Neuron (in vitro differentiated cells): ENCODE data around the gene USF1.
"Not testable (repeated sequence)": the region's sequence is repeated elsewhere in the genome, so short reads cannot be mapped to it uniquely, and the experiment has no call there.

Experiments
- H2AFZ ChIP-seq: one replicate; pipeline ENCODE4 v1.6.1; 2013; ENCODE audit warnings: low read depth, mild to moderate bottlenecking, inconsistent platforms, low read length, moderate library complexity
- H3K27me3 ChIP-seq: one replicate; pipeline ENCODE4 v1.6.1; 2013; ENCODE audit warnings: low read length; ENCODE audit not compliant: insufficient read depth
- H3K36me3 ChIP-seq: one replicate; pipeline ENCODE4 v1.6.1; 2013; ENCODE audit warnings: low read length; ENCODE audit not compliant: insufficient read depth
- H3K4me1 ChIP-seq: one replicate; pipeline ENCODE4 v1.6.1; 2013; ENCODE audit warnings: low read length; ENCODE audit not compliant: insufficient read depth
- H3K4me3 ChIP-seq: 2 replicates; pipeline ENCODE4 v1.5.1; 2013; ENCODE audit warnings: mild to moderate bottlenecking, low read length, moderate library complexity
- H3K9me3 ChIP-seq: one replicate; pipeline ENCODE4 v1.6.1; 2013; ENCODE audit warnings: low read length

USF1 gene

GRCh38 chr1:161017756-161018630, 27.8 kb downstream of the USF1 start:
- H3K9me3 ChIP-seq: no peaks in the 10 kb centered on the region
- peaks cover 13% of the 10 kb centered on the region for H3K4me1 ChIP-seq
- no peak overlapping the region for H2AFZ ChIP-seq
- H3K4me3 ChIP-seq: no peak overlapping the region
- peaks cover 35% of the 10 kb centered on the region for H3K27me3 ChIP-seq
- no peaks in the 10 kb centered on the region for H3K36me3 ChIP-seq

DNA sequence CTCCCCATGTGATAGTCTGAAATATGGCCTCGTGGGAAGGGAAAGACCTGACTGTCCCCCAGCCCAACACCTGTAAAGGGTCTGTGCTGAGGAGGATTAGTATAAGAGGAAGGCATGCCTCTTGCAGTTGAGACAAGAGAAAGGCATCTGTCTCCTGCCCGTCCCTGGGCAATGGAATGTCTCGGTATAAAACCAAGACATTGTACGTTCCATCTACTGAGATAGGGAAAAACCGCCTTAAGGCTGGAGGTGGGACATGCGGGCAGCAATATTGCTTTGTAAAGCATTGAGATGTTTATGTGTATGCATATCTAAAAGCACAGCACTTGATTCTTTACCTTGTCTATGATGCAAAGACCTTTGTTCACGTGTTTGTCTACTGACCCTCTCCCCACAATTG, 28.6 kb downstream of the USF1 start:
- not testable (repeated sequence) for H2AFZ ChIP-seq, H3K4me3 ChIP-seq, H3K9me3 ChIP-seq, H3K36me3 ChIP-seq
- H3K4me1 ChIP-seq: peaks cover 13% of the 10 kb centered on the region
- peaks cover 33% of the 10 kb centered on the region for H3K27me3 ChIP-seq

GRCh38 chr1:161016683-161017082, 29.1 kb downstream of the USF1 start:
- peaks cover 13% of the 10 kb centered on the region for H3K4me1 ChIP-seq
- not testable (repeated sequence) for H3K36me3 ChIP-seq, H3K9me3 ChIP-seq, H3K4me3 ChIP-seq, H2AFZ ChIP-seq
- peaks cover 28% of the 10 kb centered on the region for H3K27me3 ChIP-seq

GRCh38 chr1:161013488-161014230, 32.1 kb downstream of the USF1 start:
- Histone ChIP-seq H3K9me3 (no peaks in the 10 kb centered on the region), H2AFZ (no peak overlapping the region), H3K4me3 (no peak overlapping the region)

DNA sequence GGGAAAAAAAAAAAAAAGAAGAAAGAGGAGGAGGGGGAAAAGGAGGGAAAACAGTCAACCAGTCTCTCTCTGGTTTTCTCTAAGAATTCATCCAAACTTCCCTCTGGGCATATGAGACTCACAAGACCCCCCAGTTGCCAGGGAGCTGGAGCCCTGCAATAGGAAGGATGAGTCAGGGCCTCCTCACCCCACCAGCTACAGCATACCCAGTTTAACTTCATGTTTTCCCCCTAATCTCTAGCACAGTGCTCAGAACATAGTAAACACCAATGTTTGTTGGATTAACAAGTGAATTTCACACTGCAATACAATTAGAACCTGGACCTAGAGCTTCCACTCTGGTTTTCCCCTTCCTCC, 32.7 kb downstream of the USF1 start:
- no peaks in the 10 kb centered on the region for H3K4me1 ChIP-seq
- H3K9me3 ChIP-seq: no peaks in the 10 kb centered on the region
- peaks cover 3% of the 10 kb centered on the region for H3K27me3 ChIP-seq
- no peak overlapping the region for H3K4me3 ChIP-seq
- no peak overlapping the region for H2AFZ ChIP-seq
- H3K36me3 ChIP-seq: no peaks in the 10 kb centered on the region

More at GRCh38 chr1:161013488-161014230, 32.1 kb downstream of the USF1 start:
- H3K36me3 ChIP-seq: no peaks in the 10 kb centered on the region
- H3K27me3 ChIP-seq: peaks cover 3% of the 10 kb centered on the region
- no peaks in the 10 kb centered on the region for H3K4me1 ChIP-seq

DNA sequence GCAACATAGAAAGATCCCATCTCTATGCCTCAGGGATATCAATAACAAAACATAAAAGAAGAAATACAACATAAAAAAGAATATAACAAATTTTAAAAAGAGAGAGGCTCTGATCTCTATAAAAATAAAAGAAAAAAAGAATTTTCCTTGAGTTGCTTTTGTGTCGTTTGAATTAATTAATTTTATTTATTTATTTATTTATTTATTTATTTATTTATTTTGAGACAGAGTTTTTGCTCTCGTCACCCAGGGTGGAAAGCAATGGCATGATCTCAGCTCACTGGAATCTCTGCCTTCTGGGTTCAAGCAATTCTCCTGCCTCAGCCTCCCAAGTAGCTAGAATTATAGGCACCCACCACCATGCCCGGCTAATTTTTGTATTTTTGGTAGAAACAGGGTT, 33.4 kb downstream of the USF1 start:
- H3K27me3 ChIP-seq: no peaks in the 10 kb centered on the region
- H3K4me1 ChIP-seq: no peaks in the 10 kb centered on the region
- no peaks in the 10 kb centered on the region for H3K9me3 ChIP-seq
- no peaks in the 10 kb centered on the region for H3K36me3 ChIP-seq
- H3K4me3 ChIP-seq: no peak overlapping the region
- H2AFZ ChIP-seq: no peak overlapping the region

- no peaks in the 10 kb centered on the region for H3K36me3 ChIP-seq
- no peak overlapping the region for H3K4me3 ChIP-seq
- H3K27me3 ChIP-seq: no peaks in the 10 kb centered on the region
- no peak overlapping the region for H2AFZ ChIP-seq
- H3K4me1 ChIP-seq: no peaks in the 10 kb centered on the region
- no peaks in the 10 kb centered on the region for H3K9me3 ChIP-seq
Measured at GRCh38 chr1:161009602-161010211, 36.1 kb downstream of the USF1 start.

- Histone ChIP-seq H3K4me1 (no peaks in the 10 kb centered on the region), H3K36me3 (no peaks in the 10 kb centered on the region), H2AFZ (no peak overlapping the region), H3K9me3 (no peaks in the 10 kb centered on the region), H3K27me3 (no peaks in the 10 kb centered on the region), H3K4me3 (no peak overlapping the region)
Measured at GRCh38 chr1:161008869-161009510, 36.8 kb downstream of the USF1 start.

DNA sequence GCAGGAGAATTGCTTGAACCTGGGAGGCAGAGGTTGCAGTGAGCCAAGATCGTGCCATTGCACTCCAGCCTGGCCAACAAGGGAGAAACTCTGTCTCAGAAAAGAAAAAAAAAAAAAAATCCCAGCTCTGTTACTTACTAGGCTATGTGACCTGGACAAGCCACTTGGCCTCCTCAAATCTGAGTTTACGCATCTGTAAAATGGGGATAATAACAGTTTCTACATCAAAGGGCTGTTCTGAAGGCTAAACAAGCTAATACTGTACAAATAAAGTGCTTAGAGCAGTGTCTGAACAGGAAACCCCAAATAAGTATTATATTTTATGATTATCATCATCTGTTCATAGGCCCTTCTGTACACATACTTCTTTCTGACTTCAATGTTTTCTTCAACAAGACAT, 38.4 kb downstream of the USF1 start:
- Histone ChIP-seq H2AFZ (no peak overlapping the region), H3K27me3 (no peaks in the 10 kb centered on the region), H3K9me3 (no peaks in the 10 kb centered on the region), H3K36me3 (no peaks in the 10 kb centered on the region), H3K4me1 (no peaks in the 10 kb centered on the region), H3K4me3 (no peak overlapping the region)

GRCh38 chr1:161006563-161006962, 39.2 kb downstream of the USF1 start:
- H3K4me1 ChIP-seq: no peaks in the 10 kb centered on the region
- H3K36me3 ChIP-seq: no peaks in the 10 kb centered on the region
- H2AFZ ChIP-seq: no peak overlapping the region
- H3K27me3 ChIP-seq: no peaks in the 10 kb centered on the region
- no peak overlapping the region for H3K4me3 ChIP-seq
- H3K9me3 ChIP-seq: no peaks in the 10 kb centered on the region

DNA sequence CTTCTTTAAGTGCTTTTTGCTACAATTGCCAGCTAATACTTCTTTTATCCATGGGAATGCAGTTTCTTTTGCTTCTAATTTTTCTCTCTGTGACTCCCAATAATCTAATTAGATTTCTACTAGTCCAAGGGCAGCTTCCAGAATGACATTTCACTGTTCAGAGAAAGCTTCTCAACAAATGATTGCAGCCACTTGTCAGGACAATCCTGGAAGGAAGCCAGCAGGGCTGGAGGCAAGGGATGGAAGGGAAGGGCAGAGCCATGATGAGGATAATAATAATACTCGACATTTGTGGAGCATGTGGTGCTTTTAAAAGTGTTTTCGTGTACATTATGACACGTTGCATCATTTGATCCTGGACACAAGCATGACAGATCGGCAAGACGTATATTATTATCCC, 44.3 kb downstream of the USF1 start:
- Histone ChIP-seq H3K4me1 (no peaks in the 10 kb centered on the region), H2AFZ (no peak overlapping the region), H3K36me3 (no peaks in the 10 kb centered on the region), H3K27me3 (no peaks in the 10 kb centered on the region), H3K9me3 (no peaks in the 10 kb centered on the region), H3K4me3 (no peak overlapping the region)

DNA sequence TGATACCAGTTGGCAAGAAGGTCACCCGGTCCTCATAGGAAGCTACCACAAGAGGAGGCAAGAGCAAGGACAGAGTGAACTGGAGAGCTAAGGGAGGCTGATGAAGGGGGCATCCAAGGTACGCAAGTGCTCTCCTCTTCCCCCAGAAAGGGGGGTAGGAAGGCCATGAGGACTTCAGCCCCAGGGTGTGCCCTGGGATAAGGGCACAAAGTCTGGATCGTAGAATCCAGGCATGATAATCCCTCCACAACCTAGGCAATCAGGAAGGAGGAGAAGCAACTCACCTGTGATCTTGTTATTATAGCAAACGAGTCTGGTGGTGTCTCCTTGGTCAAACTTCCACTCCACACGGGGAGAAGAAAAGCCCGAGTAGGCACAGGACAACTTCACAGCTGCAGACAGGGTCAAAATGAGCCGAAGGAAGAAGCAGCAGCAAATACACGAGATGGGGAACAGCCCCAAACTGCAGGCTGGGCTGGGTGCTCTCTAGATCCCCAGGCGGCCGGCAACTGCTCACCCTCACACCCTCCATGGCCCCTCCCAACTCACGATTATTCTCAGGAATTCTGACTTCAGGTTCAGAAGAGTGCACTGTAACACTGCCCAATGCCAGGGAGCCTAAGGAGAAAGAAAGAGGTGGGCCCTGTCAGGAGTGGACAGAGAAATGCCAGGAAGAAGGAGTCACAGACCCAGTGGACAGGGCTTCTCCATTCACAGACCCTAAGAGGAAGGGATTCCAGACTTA, 44.9 kb downstream of the USF1 start:
- Histone ChIP-seq H3K4me3 (no peak overlapping the region), H3K4me1 (no peaks in the 10 kb centered on the region), H3K36me3 (no peaks in the 10 kb centered on the region), H3K9me3 (no peaks in the 10 kb centered on the region), H2AFZ (no peak overlapping the region), H3K27me3 (no peaks in the 10 kb centered on the region)
